HEK293T (cell line): ENCODE results near the gene CLMN.

Experiments
- BHLHE40 ChIP-seq: fragments of 450-650 bp; IDR thresholded peaks from 2 replicates; pipeline ENCODE4 v1.6.1; 2016; ENCODE audit warnings: mild to moderate bottlenecking, moderate library complexity, borderline replicate concordance
- CTBP1 ChIP-seq: fragments of 450-650 bp; IDR thresholded peaks from 2 replicates; pipeline ENCODE4 v1.6.1; 2016; ENCODE audit warnings: borderline replicate concordance
- ELF4 ChIP-seq: fragments of 450-650 bp; IDR thresholded peaks from 2 replicates; pipeline ENCODE4 v1.6.1; 2017; ENCODE audit warnings: antibody characterized with exemption
- FOXA1 ChIP-seq: fragments of 450-650 bp; IDR thresholded peaks from 2 replicates; pipeline ENCODE4 v1.6.1; 2016; ENCODE audit warnings: mild to moderate bottlenecking
- FOXK2 ChIP-seq: fragments of 450-650 bp; IDR thresholded peaks from 2 replicates; pipeline ENCODE4 v1.6.1; 2016; ENCODE audit warnings: mild to moderate bottlenecking
- FOXM1 ChIP-seq: fragments of 450-650 bp; IDR thresholded peaks from 2 replicates; pipeline ENCODE4 v1.6.1; 2017; ENCODE audit warnings: mild to moderate bottlenecking, borderline replicate concordance
- HDGF ChIP-seq: fragments of 450-650 bp; IDR thresholded peaks from 2 replicates; pipeline ENCODE4 v1.6.1; 2017; ENCODE audit warnings: antibody characterized with exemption, borderline replicate concordance
- L3MBTL2 ChIP-seq: fragments of 450-650 bp; conservative IDR thresholded peaks from 2 replicates; pipeline ENCODE4 v1.6.1; 2016; ENCODE audit warnings: mild to moderate bottlenecking
- NFRKB ChIP-seq: fragments of 450-650 bp; IDR thresholded peaks from 2 replicates; pipeline ENCODE4 v1.6.1; 2016; ENCODE audit warnings: mild to moderate bottlenecking, moderate library complexity
- SP1 ChIP-seq: fragments of 450-650 bp; IDR thresholded peaks from 2 replicates; pipeline ENCODE4 v1.6.1; 2017
- SUZ12 ChIP-seq: fragments of 450-650 bp; IDR thresholded peaks from 2 replicates; pipeline ENCODE4 v1.6.1; 2016; ENCODE audit warnings: mild to moderate bottlenecking
- TARDBP ChIP-seq: fragments of 450-650 bp; IDR thresholded peaks from 2 replicates; pipeline ENCODE4 v1.6.1; 2016
- ZNF384 ChIP-seq: fragments of 450-650 bp; IDR thresholded peaks from 2 replicates; pipeline ENCODE4 v1.6.1; 2016

GRCh38 chr14:95210699-95211098 is 109.0 kb downstream of the CLMN start:
- TF ChIP-seq ELF4 (no peak), HDGF (no peak), CTBP1 (no peak), SP1 (no peak), BHLHE40 (no peak), NFRKB (no peak), FOXM1 (no peak), FOXK2 (no peak), FOXA1 (no peak), L3MBTL2 (no peak), ZNF384 (no peak), TARDBP (no peak), SUZ12 (no peak)
